OCI-LY7 (cell line): ENCODE measurements around the gene DHX29.

Experiments
- CTCF ChIP-seq: fragments of 200-600 bp; sonication (generic); conservative IDR thresholded peaks from 2 replicates; pipeline ENCODE4 v1.5.1; 2014; ENCODE audit warnings: mild to moderate bottlenecking, antibody characterized with exemption, low read length, moderate library complexity, mixed read lengths
- EZH2phosphoT487 ChIP-seq: fragments of 200-600 bp; sonication (generic); IDR thresholded peaks from 2 replicates; pipeline ENCODE4 v1.6.1; 2018; ENCODE audit warnings: low read depth, borderline replicate concordance, mild to moderate bottlenecking, mixed run types, antibody characterized with exemption, low read length, moderate library complexity, mixed read lengths

- no peak for TF ChIP-seq CTCF
- TF ChIP-seq EZH2phosphoT487: no peak
Measured at GRCh38 chr5:55325621-55326020, 18.1 kb upstream of the DHX29 start.
